IPS DF 19.7 (cell line): Measurements from ENCODE around the gene APOBEC3B.
"Not testable (repeated sequence)": the region's sequence is repeated elsewhere in the genome, so short reads cannot be mapped to it uniquely, and the experiment has no call there.

Source experiments
- DNase-seq: peaks from one replicate; pipeline ENCODE4 v3.0.0-alpha.2; 2013; ENCODE audit warnings: low read depth, low spot score

Gene APOBEC3B

GRCh38 chr22:38951734-38952133 is 30.4 kb upstream of the APOBEC3B start:
- DNase-seq: no peak

GRCh38 chr22:38952281-38952993 is 29.7 kb upstream of the APOBEC3B start:
- DNase-seq: no peak

- DNase-seq: no peak
Observed at GRCh38 chr22:38953091-38953490, 29.1 kb upstream of the APOBEC3B start.

GRCh38 chr22:38953577-38954413 is 28.4 kb upstream of the APOBEC3B start:
- DNase-seq: no peak

- DNase-seq: no peak
Observed at GRCh38 chr22:38954414-38955043, 27.6 kb upstream of the APOBEC3B start.

GRCh38 chr22:38955250-38955905 is 26.8 kb upstream of the APOBEC3B start:
- no peak for DNase-seq

- DNase-seq: no peak
Observed at GRCh38 chr22:38955926-38956325, 26.2 kb upstream of the APOBEC3B start.

- no peak for DNase-seq
Observed at GRCh38 chr22:38956551-38956950, 25.6 kb upstream of the APOBEC3B start.

- DNase-seq: no peak
Observed at GRCh38 chr22:38957046-38957770, 24.9 kb upstream of the APOBEC3B start, which contains the start of gene APOBEC3A. TSS of gene APOBEC3A (plus strand) at chr22:38957609. CDS start at chr22:38957692, 83 bp downstream.

GRCh38 chr22:38957808-38958650 is 24.1 kb upstream of the APOBEC3B start:
- DNase-seq: no peak

GRCh38 chr22:38958651-38958943 is 23.6 kb upstream of the APOBEC3B start:
- DNase-seq: not testable (repeated sequence)

GRCh38 chr22:38959590-38959989 is 22.6 kb upstream of the APOBEC3B start:
- DNase-seq: no peak

- not testable (repeated sequence) for DNase-seq
Observed at GRCh38 chr22:38960673-38961072, 21.5 kb upstream of the APOBEC3B start.

- not testable (repeated sequence) for DNase-seq
Observed at GRCh38 chr22:38963291-38963738, 18.8 kb upstream of the APOBEC3B start.

- no peak for DNase-seq
Observed at GRCh38 chr22:38963872-38964271, 18.3 kb upstream of the APOBEC3B start.

- no peak for DNase-seq
Observed at GRCh38 chr22:38964306-38964705, 17.8 kb upstream of the APOBEC3B start.

GRCh38 chr22:38964989-38965388 is 17.2 kb upstream of the APOBEC3B start:
- no peak for DNase-seq

- DNase-seq: no peak
Observed at GRCh38 chr22:38965614-38966379, 16.4 kb upstream of the APOBEC3B start.

GRCh38 chr22:38966380-38966702 is 15.8 kb upstream of the APOBEC3B start:
- no peak for DNase-seq

- DNase-seq: no peak
Observed at GRCh38 chr22:38966942-38967341, 15.2 kb upstream of the APOBEC3B start.
